Dedifferentiated amniotic fluid mesenchymal stem cell (primary cell): ENCODE results near the gene PRDM7.
"Not testable (repeated sequence)": the region's sequence is repeated elsewhere in the genome, so short reads cannot be mapped to it uniquely, and the experiment has no call there.

Source experiments
- DNase-seq: peaks from one replicate; pipeline ENCODE4 v3.0.0-alpha.2; 2016; ENCODE audit errors: extremely low spot score

Gene PRDM7

DNA sequence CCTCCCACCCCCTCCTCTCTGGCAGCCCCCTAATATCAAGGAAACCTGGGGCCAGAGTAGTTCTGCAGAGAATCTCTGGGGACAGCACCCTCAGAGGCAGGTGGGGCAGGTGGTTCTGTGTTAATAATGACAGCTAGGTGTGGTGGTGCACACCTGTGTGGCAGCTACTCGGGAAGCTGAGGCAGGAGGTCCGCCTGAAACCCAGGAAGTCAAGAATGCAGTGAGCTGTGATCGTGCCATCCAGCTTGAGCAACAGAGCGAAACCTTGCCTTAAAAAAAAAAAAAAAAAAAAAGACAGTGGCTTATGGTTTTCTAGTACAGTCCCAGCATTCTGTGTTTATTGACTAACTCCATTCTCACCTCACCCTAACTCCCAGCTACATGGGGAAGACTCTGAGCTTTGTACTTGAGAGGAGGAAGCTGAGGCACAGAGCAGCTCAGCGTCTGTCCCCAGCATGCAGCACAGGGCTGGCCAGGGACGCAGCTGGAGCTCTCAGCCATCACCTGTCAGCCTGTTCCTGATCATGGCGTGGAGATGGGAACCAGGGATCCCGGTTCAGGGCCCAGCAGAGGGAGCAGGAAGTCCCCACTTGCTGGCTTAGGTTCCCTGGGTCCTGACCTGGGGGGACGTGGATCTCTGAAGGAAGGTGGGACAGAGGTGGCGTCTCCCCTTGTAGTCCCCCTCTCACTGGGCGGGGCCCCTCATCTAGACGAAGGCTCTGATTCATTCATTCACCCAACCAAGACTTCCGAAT, 64.0 kb downstream of the PRDM7 start:
- no peak for DNase-seq

DNA sequence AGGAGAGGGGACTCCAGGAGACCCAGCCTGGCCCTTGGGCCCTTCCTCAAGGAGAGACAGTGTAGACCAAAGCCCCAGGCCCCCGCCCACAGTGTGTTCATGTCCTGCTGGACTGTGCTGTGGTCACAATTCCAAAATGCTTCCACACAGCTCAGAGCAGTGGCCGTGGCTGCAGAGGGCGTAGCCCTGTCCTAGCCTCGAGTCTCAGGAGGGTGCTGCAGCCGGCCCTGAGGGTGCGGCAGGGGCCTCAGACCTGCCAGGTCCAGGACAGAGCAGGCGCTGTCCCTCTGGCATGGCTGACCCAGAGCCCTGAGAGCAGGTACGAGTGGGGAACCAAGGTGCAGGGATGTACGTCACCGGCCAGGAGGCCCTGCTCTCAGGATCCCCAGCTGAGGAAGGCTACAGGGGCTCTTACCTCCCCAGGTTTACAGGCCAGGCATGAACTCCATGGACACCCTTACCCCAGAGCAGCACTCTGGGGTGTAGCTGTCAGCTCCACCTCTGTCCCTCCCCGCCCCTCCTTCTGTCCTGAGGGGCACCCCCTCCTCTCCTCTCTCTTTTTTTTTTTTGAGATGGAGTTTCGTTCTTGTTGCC, 65.1 kb downstream of the PRDM7 start:
- DNase-seq, result no peak

DNA sequence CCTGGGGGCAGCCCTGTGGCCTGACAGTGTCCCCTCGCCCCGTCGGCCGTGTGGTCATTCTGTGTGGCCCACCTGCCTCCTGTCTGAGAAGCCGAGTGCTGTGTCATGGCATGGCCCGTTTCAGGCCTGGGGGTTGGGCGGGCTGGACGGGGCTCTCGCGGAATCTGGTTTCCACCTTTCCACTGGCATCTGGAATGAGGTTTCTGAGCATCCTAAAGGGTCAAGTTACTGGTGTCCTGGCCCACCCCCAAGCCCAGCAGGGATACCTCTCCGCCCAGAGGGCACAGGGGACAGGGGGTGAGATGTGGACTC, 65.7 kb downstream of the PRDM7 start:
- DNase-seq, result no peak

DNA sequence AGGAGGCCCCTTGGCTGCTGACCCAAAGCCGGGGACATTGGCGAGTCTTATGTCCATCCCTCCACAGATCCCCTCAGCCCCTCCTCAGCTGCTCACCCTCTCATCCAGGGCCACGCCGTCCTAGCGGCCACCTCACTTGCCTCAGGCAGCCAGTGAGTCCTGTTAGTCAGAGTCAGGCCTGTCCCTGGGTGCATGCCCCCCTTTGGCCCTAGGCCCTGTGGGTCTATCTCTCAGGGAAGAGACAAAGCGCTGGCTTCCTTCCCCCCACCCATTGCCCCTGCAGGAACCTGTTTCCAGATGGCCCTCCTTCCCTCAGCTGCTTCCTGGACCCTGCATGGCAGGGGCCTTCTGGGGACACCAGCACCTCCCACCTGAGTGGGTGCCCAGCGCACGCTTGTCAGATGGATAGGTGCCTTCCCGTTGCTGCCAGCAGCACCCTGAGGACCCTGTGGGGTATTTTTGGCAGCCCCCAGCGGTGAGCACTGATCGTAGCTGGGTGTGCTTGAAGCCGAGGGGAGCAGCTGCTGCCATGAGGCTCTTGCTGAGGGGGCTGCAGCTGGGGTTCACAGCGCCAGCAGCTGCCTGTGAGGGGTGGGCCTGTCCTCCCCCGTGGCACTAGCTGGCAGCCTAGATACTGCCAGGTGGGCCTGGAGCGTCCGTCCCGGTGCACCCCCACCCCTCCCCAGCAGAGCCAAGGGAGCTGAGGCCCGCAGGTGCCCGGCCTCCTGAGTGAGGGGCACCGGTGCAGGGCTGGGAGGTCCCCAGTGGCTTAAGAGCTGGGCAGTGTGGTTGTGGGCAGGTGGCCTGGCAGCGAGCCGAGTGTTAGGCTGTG, 66.2 kb downstream of the PRDM7 start:
- no peak for DNase-seq

- DNase-seq, result no peak
These were observed 67.8 kb downstream of the PRDM7 start for GRCh38 chr16:90009172-90009899.

DNA sequence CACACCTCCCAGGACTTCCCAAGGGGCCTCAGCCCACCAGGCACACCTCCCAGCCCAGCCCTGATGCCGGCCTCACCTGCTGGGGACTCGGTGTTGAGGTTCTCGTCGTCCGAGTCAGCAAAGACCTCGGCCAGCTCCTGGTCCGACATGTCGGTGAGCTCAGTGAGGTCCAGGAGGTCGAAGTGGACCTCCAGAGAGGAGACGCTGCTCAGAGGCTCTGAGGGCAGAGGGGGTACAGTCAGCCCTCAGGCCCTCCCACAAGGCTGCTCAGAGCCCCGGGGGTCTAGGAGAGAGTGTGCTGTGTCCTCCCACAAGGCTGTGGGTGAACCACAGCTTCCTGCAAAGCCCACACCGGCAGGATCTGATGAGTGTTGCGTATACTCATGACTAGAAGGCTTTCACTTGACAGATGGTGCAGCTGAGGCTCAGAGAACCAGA, 68.4 kb downstream of the PRDM7 start:
- no peak for DNase-seq

DNA sequence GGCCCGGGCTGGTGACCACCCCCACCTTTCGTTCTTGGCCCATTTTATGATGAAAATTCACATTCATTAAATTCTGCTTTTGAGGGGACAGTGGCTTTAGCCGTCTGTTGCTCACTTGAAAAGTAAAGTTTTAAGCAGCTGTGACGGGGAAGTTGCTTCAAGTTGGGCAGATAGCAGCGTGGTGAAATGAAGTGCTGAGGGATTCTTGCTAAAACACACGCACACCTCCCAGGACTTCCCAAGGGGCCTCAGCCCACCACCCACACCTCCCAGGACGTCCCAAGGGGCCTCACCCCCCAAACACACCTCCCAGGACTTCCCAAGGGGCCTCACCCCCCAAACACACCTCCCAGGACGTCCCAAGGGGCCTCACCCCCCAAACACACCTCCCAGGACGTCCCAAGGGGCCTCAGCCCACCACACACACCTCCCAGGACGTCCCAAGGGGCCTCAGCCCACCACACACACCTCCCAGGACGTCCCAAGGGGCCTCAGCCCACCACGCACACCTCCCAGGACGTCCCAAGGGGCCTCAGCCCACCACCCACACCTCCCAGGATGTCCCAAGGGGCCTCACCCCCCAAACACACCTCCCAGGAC, 69.4 kb downstream of the PRDM7 start:
- DNase-seq, result not testable (repeated sequence)

DNA sequence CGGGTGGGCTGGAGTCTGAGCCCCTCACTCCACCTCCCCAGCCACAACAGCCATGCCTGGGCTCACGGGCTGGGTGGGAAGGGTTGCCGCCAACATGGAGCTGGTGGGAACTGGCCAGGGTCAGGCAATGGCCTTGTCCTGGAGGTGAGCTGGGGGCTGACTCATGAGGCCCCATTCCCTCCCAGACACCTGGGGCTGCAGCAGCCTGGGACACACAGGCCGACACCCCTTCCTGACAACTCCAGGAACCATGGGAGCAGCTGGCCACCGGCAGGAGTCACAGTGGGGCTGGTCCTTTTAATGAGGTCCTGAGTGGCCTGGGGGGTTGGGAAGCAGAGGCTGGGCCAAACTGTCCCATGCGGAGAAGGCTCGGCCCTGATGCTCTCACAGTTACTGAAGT, 70.1 kb downstream of the PRDM7 start:
- DNase-seq, result no peak
